Fibroblast of villous mesenchyme (primary cell): ENCODE data around the gene ZNF644. TPM values are rescaled to one million over a fixed set of nuclear protein-coding genes. Genes with fewer than 3 reads are reported as not detected.
"Not testable (repeated sequence)": the region's sequence is repeated elsewhere in the genome, so short reads cannot be mapped to it uniquely, and the experiment has no call there.

Source experiments
- DNase-seq: peaks from one replicate; pipeline ENCODE4 v3.0.0-alpha.2; 2010; ENCODE audit warnings: low read depth
- H3K4me3 ChIP-seq: 2 replicates; pipeline ENCODE4 v1.5.1; 2011; ENCODE audit warnings: low read depth, mild to moderate bottlenecking, low read length
- CTCF ChIP-seq: IDR thresholded peaks from 2 replicates; pipeline ENCODE4 v1.5.1; 2012; ENCODE audit warnings: low read depth, mild to moderate bottlenecking, low read length; ENCODE audit not compliant: insufficient read depth
- total RNA-seq: library from RNA; depleted of rRNA; stranded (reverse); fragments of >200 nt; gene quantifications from 2 replicates; pipeline ENCODE4 v1.2.3, GENCODE V29; 2012

The ZNF644 gene
- total RNA-seq, 1 donor, result 92.4 TPM

DNA sequence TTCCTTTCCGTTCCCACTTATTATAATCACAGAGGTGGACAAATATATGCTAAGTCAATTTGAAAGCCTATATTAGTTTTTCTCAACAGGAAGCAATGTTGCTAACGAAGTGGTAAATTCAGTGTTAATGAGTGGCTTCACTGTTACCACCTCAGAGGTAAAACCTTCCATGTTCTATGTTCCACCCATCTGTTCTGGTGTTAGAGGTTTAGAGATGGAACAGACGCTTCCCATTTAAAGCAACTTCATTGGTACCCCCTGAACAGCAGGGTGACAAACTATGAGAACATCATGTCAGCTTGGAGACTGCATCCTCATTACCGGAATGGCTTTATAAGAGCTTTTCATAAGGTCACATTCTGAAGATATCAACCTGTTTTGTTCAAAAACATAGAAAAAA, 77.9 kb downstream of the ZNF644 start:
- H3K4me3 ChIP-seq, result no peak overlapping the region
- TF ChIP-seq CTCF, result no peak
- DNase-seq, result no peak

DNA sequence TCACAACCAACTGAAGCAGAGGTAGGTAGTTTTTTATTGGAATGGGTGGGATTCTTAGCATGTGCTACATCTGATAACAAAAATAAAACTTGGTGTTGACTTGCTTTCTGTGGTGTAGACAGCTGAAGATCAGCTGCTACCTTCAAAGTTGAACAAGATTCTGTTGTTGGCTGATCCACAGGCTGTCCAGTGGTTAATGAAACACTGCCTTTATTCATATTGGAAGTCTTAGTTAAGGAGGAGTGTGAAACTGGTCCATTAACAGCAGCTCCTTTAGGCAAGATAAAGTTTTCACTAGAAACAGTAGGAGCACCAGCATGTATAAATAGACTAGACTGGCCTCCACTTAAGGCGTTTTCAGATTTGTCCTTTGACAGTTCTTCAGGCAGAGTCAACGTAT, 81.1 kb downstream of the ZNF644 start:
- H3K4me3 ChIP-seq, result no peak overlapping the region
- no peak for TF ChIP-seq CTCF
- no peak for DNase-seq

- H3K4me3 ChIP-seq, result no peak overlapping the region
- DNase-seq, result no peak
- no peak for TF ChIP-seq CTCF
Observed at GRCh38 chr1:90936731-90937130, 85.1 kb downstream of the ZNF644 start.

DNA sequence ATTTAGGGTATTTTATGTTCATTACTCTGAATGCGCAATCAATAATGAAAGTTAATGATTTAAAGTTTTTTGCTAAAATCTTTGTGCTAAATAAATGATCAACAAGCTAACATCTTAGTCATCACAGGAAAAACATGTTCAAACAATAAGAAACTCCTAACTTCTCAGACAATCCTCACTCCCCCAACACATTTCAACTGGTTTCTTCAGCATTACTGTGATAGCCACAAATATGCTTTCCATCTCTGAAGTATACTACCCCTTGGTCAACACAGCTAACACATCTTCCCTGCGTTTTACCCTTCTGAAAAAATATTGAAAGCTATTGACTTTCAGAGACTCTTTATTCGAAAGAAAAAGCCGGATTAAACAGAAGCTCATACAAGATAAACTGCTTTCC, 85.8 kb downstream of the ZNF644 start:
- no peak for DNase-seq
- TF ChIP-seq CTCF, result no peak
- H3K4me3 ChIP-seq, result no peak overlapping the region

GRCh38 chr1:90928231-90928630, 93.6 kb downstream of the ZNF644 start:
- not testable (repeated sequence) for DNase-seq, H3K4me3 ChIP-seq

- DNase-seq, H3K4me3 ChIP-seq: not testable (repeated sequence)
Observed at GRCh38 chr1:90927674-90928073, 94.2 kb downstream of the ZNF644 start.

DNA sequence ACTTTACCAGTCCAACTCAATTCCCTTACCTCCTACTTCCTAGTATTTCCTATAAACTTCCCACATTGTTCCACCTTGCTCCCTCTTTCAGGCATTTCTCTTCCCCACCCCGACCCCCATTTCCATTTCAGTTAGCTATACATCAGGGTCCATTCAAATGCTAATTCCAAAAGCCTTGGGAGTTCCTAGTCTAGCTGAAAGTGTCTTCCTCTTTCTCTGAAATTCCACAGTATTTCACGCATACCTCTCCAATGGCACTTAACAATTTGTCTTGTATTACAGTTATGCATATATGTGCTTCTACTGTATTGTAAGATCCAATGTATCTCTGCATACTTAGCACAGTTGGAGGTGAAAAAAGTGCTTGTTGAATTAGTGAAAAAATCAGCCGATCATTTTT, 94.9 kb downstream of the ZNF644 start:
- no peak overlapping the region for H3K4me3 ChIP-seq
- DNase-seq, result no peak
- TF ChIP-seq CTCF, result no peak

DNA sequence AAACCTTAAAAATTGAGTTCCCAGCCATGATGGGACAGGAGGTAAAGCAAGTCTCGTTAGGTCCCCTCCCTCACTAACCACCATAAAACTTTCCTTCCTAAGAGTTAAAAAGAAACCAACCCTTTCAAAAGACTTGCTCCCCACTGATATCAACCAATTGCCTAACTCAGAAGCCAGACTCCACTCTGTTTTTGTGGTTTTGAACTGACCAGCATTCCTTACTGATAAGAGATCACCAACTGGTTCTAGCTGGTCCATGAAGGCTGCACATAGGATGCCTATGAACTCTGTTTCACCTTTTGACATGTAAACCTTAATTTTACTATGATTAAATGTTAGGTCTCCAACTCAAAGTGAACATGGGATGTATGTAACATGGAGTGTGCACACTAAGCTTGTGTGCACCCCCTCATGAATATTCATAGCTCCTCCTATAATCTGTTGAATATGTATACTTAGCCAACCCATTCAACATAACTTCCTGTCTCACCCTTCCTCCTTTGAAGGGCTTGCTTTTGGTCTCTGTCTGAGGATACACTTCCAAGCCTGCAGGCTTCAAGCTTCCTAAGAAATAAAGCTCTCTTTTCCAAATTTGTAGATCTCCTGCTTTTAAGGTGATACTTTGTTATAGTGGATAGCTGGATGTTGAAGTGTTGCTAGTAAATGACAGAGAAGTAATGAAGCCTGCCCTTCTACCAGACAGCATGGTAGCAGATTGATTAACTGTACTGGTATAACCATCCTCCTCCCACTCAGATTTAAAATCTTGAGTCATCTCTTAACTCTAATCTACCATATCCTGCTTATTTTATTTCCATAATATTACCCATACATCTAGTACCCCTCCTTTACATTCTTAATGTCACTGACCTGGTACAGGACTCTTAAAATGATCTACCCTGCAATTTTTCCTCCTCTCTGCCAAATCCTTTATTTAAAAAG, 95.6 kb downstream of the ZNF644 start:
- H3K4me3 ChIP-seq, result no peak overlapping the region
- no peak for TF ChIP-seq CTCF
- DNase-seq, result peak; percentile 84
